ENCODE measurements around the gene EXOSC2. TPM values are rescaled to one million over a fixed set of nuclear protein-coding genes. Genes with fewer than 3 reads are reported as not detected.
A peak's percentile ranks its signal among the peaks of the same experiment; 100 is the strongest.

Gene EXOSC2
- total and polyA plus RNA-seq, 2 of the 8 experiments (the other 6 are each of a cell fraction or from before 2014, with no cell fraction given): 47.8 to 93.6 TPM

DNA sequence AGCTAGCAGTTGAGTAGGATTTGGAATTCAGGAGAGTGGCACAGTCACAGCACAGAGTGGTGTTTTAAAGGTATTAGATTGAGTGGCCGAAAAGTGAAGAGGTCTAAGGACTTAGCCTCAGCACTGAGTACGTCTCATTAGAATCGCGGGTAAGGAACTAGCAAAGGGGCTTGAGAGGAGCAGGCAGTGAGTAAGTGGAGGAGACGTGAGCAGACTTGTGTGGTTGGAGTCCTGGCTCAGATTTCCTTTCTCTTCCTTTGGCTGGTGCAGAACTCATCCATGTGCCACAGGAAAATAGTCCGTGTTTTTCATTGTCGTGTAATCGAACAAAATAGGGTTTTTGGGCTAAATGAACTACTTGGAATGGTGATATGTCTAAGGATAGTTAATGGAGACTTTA lies 3.4 kb downstream of the EXOSC2 start:
- CTCF ChIA-PET (ENCODE audit: partially characterized antibody): interaction anchor here (1.2 to 16.2 kb wide), 4 partner anchors 9 to 170 kb away, joined by 3 to 317 read pairs (median 8); no protein-coding TSS in a partner anchor
- TF ChIP-seq, protein P1, sequence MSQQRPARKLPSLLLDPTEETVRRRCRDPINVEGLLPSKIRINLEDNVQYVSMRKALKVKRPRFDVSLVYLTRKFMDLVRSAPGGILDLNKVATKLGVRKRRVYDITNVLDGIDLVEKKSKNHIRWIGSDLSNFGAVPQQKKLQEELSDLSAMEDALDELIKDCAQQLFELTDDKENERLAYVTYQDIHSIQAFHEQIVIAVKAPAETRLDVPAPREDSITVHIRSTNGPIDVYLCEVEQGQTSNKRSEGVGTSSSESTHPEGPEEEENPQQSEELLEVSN (IDR thresholded peaks at IDR 0.05): no peak
- TF ChIP-seq, protein P2, sequence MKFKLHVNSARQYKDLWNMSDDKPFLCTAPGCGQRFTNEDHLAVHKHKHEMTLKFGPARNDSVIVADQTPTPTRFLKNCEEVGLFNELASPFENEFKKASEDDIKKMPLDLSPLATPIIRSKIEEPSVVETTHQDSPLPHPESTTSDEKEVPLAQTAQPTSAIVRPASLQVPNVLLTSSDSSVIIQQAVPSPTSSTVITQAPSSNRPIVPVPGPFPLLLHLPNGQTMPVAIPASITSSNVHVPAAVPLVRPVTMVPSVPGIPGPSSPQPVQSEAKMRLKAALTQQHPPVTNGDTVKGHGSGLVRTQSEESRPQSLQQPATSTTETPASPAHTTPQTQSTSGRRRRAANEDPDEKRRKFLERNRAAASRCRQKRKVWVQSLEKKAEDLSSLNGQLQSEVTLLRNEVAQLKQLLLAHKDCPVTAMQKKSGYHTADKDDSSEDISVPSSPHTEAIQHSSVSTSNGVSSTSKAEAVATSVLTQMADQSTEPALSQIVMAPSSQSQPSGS (IDR thresholded peaks at IDR 0.05; ENCODE audit: low read length): no peak

More for the DNA sequence above, 3.4 kb downstream of the EXOSC2 start:
- H2BK15ac ChIP-seq (ENCODE audit: low read length): no peak overlapping the region
- no peak overlapping the region for H3K56ac ChIP-seq (replicated peaks; ENCODE audit: insufficient read length, low read depth, low read length)
- peaks cover 14 to 33% of the 10 kb centered on the region in 2 experiments for H4K20me1 ChIP-seq (replicated peaks in 1 of 2; ENCODE audit: control insufficient read depth in 1 of 2, insufficient read depth in 2 of 2, low read length in 2 of 2)
- H3K23ac ChIP-seq (ENCODE audit: insufficient read length): no peak overlapping the region
- H2BK12ac ChIP-seq (ENCODE audit: low read depth, low read length): no peak overlapping the region
- H3K79me2 ChIP-seq (ENCODE audit: control insufficient read depth in 1 of 2, insufficient read depth in 2 of 2, low read length in 2 of 2): peaks cover 20 to 60% of the 10 kb centered on the region in 2 experiments
- H3K9ac ChIP-seq (replicated peaks in 1 of 4; ENCODE audit: extremely low read depth in 1 of 4, low read depth in 3 of 4, low read length in 3 of 4): no peak overlapping the region; a peak in 1 of 7 replicates
- H4K8ac ChIP-seq (ENCODE audit: extremely low read depth, insufficient read depth, low read length): no peak overlapping the region
- H3K18ac ChIP-seq (ENCODE audit: extremely low read depth, low read length): no peak overlapping the region
- no peak overlapping the region for H3K14ac ChIP-seq (ENCODE audit: insufficient read length)
- H4K91ac ChIP-seq (replicated peaks; ENCODE audit: insufficient read length, low read length): no peak overlapping the region
- H4K5ac ChIP-seq (ENCODE audit: insufficient read length, low read depth, low read length): no peak overlapping the region
- H3K4me2 ChIP-seq (ENCODE audit: insufficient read depth in 1 of 2, low read depth in 2 of 2, low read length in 2 of 2): no peak overlapping the region; a peak in 1 of 4 replicates
- H2BK5ac ChIP-seq (ENCODE audit: low read depth, low read length): 0 out of 2 replicates have a peak overlapping the region, but pooled peaks have one; percentile 11
- POLR2A ChIA-PET (ENCODE audit: partially characterized antibody): interaction anchor here (0.8 to 2.3 kb wide), 3 partner anchors 9 to 139 kb away, joined by 3 to 18 read pairs (median 3); no protein-coding TSS in a partner anchor
- no peaks in the 10 kb centered on the region; a peak in 1 of 4 replicates for H3K9me3 ChIP-seq (ENCODE audit: insufficient read depth in 2 of 2, low read depth in 1 of 2, low read length in 1 of 2)
- 85% methylated on average over 8 of the region's 8 CpGs; no CpG with 5 or more reads in 1 of the 2 experiments for WGBS, 2 experiments (ENCODE audit: extremely low coverage in 1 of 2, insufficient coverage in 1 of 2, insufficient read length in 1 of 2, insufficient replicate concordance in 2 of 2, low coverage in 1 of 2, low lambda C conversion rate in 2 of 2, missing lambda C conversion rate in 1 of 2)
- no peak overlapping the region for H2AK5ac ChIP-seq (ENCODE audit: low read depth, low read length)
- no peak for DNase-seq (ENCODE audit: low read depth in 1 of 2, low spot score in 2 of 2)
- H3K27ac ChIP-seq (ENCODE audit: low read depth, low read length): peak overlapping the region; percentile 21; the same call in 1 of the 2 replicates
- FAIRE-seq: no peak
- H3K4me1 ChIP-seq (replicated peaks in 1 of 4; ENCODE audit: control insufficient read depth in 3 of 4, insufficient read depth in 4 of 4, low read length in 3 of 4): peaks cover 0 to 6% (median 4%) of the 10 kb centered on the region in 4 experiments; a peak in 5 of 7 replicates
- peaks cover 16% of the 10 kb centered on the region for H3K79me1 ChIP-seq (ENCODE audit: low read depth, low read length)
- H2AFZ ChIP-seq (ENCODE audit: low read length): no peak overlapping the region
- no peaks in the 10 kb centered on the region for H3K27me3 ChIP-seq (replicated peaks in 1 of 4; ENCODE audit: control insufficient read depth in 3 of 4, extremely low read depth in 1 of 4, insufficient read depth in 3 of 4, low read length in 3 of 4)
- no peak overlapping the region for H2BK20ac ChIP-seq (ENCODE audit: low read length)
- peaks cover 34 to 65% (median 49%) of the 10 kb centered on the region in 4 experiments for H3K36me3 ChIP-seq (ENCODE audit: control insufficient read depth in 2 of 4, insufficient read depth in 4 of 4, low read length in 3 of 4)
- no peak overlapping the region for H3K4ac ChIP-seq (replicated peaks; ENCODE audit: insufficient read length, low read depth, low read length)
- H3K23me2 ChIP-seq (ENCODE audit: low read depth, low read length): peaks cover 10% of the 10 kb centered on the region
- no peak overlapping the region for H2BK120ac ChIP-seq (replicated peaks; ENCODE audit: low read depth, low read length)
- no peak overlapping the region for H3K4me3 ChIP-seq (ENCODE audit: extremely low read depth in 1 of 4, insufficient read depth in 2 of 4, low read depth in 3 of 4, low read length in 4 of 4)

Measured in H1 (cell line).